ENCODE measurements around the gene HILPDA. TPM values are rescaled to one million over a fixed set of nuclear protein-coding genes. Genes with fewer than 3 reads are reported as not detected.

HILPDA gene
- total RNA-seq: 13.0 and 14.0 TPM in 2 replicates

GRCh38 chr7:128455543-128456254, at the start of gene HILPDA:
TSS of gene HILPDA (plus strand) at chr7:128455878. CDS start at chr7:128457269, 1,391 bp downstream.

GRCh38 chr7:128409596-128410450, 45.9 kb upstream of the HILPDA start, which contains the start of gene IMPDH1:
TSS of gene IMPDH1 (minus strand) at chr7:128409982. CDS start at chr7:128409901, 81 bp downstream.

GRCh38 chr7:128476402-128477335, 21.0 kb downstream of the HILPDA start, which contains the start of gene METTL2B:
TSS of gene METTL2B (plus strand) at chr7:128476748. CDS start at chr7:128476766, 18 bp downstream.

Small RNA genes within 50 kb of the gene (small RNA-seq; reads per million reads assigned to genes)
- not detected for gene AC010655.1
- gene AC010655.2: not detected
- gene RF00017: not detected
- not detected for gene RNU7-54P

Other genes starting within 250 kb of the HILPDA start
- gene LEP, start 214.6 kb upstream of the HILPDA start, total RNA-seq: not detected in 2 replicates
- gene RBM28, start 112.0 kb upstream of the HILPDA start, total RNA-seq: 15.7 and 22.1 TPM in 2 replicates
- not detected in 2 replicates for gene PRRT4, start 94.2 kb upstream of the HILPDA start, total RNA-seq
- gene IMPDH1, start 45.9 kb upstream of the HILPDA start, total RNA-seq: 79.7 and 85.1 TPM in 2 replicates
- 29.0 and 35.6 TPM in 2 replicates for gene METTL2B, start 20.9 kb downstream of the HILPDA start, total RNA-seq
- gene GARIN1A, start 216.4 kb downstream of the HILPDA start, total RNA-seq: 0.33 and 1.2 TPM in 2 replicates